DOHH2 (cell line): ENCODE data around the gene ARF6.

Source experiments
- H3F3A ChIP-seq: fragments of 200-600 bp; sonication (generic), shearing (Covaris generic); 2 replicates; pipeline ENCODE4 v1.6.0; 2016; ENCODE audit warnings: antibody characterized with exemption, mild to moderate bottlenecking; ENCODE audit not compliant: control insufficient read depth, insufficient read depth
- H3K27ac ChIP-seq: fragments of 200-600 bp; sonication (generic); 2 replicates; pipeline ENCODE4 v1.5.1; 2014; ENCODE audit warnings: low read depth, mild to moderate bottlenecking, low read length, moderate library complexity
- H3K27me3 ChIP-seq: fragments of 200-600 bp; sonication (generic); 2 replicates; pipeline ENCODE4 v1.6.1; 2014; ENCODE audit warnings: mild to moderate bottlenecking, low read length, mixed read lengths; ENCODE audit not compliant: control insufficient read depth
- H3K36me3 ChIP-seq: fragments of 200-600 bp; sonication (generic); 2 replicates; pipeline ENCODE4 v1.6.1; 2014; ENCODE audit warnings: mild to moderate bottlenecking, low read length, moderate library complexity, mixed read lengths; ENCODE audit not compliant: control insufficient read depth
- H3K4me1 ChIP-seq: fragments of 200-600 bp; sonication (generic); 2 replicates; pipeline ENCODE4 v1.6.1; 2014; ENCODE audit warnings: mild to moderate bottlenecking, low read length, mixed read lengths; ENCODE audit not compliant: control insufficient read depth
- H3K4me2 ChIP-seq: fragments of 200-600 bp; sonication (generic); 2 replicates; pipeline ENCODE4 v1.6.0; 2014; ENCODE audit warnings: mild to moderate bottlenecking, low read length, moderate library complexity
- H3K4me3 ChIP-seq: fragments of 200-600 bp; sonication (generic); 2 replicates; pipeline ENCODE4 v1.5.1; 2014; ENCODE audit warnings: mild to moderate bottlenecking, low read length, mixed read lengths
- H3K79me2 ChIP-seq: fragments of 200-600 bp; sonication (generic); 2 replicates; pipeline ENCODE4 v1.6.1; 2014; ENCODE audit warnings: mild to moderate bottlenecking, low read length, mixed read lengths; ENCODE audit not compliant: control insufficient read depth
- H3K9me2 ChIP-seq: fragments of 200-600 bp; sonication (generic); replicated peaks from 2 replicates; pipeline ENCODE4 v1.6.1; 2014; ENCODE audit warnings: mild to moderate bottlenecking, low read length, mixed read lengths; ENCODE audit not compliant: control insufficient read depth
- H3K9me3 ChIP-seq: fragments of 200-600 bp; sonication (generic); 2 replicates; pipeline ENCODE4 v1.6.1; 2014; ENCODE audit warnings: antibody characterized with exemption, low read length, mixed read lengths; ENCODE audit not compliant: control insufficient read depth, insufficient read depth
- H4K20me1 ChIP-seq: fragments of 200-600 bp; sonication (generic); 2 replicates; pipeline ENCODE4 v1.6.0; 2014; ENCODE audit warnings: low read depth, mild to moderate bottlenecking, antibody characterized with exemption, low read length, moderate library complexity; ENCODE audit not compliant: control insufficient read depth, insufficient read depth
- CTCF ChIP-seq: fragments of 200-600 bp; sonication (generic); IDR thresholded peaks from one replicate; pipeline ENCODE4 v1.5.1; 2014; ENCODE audit warnings: antibody characterized with exemption, mild to moderate bottlenecking, low read depth, low read length; ENCODE audit not compliant: poor library complexity, severe bottlenecking
- EZH2phosphoT487 ChIP-seq: fragments of 200-600 bp; sonication (generic); IDR thresholded peaks from 2 replicates; pipeline ENCODE4 v1.6.1; 2017; ENCODE audit warnings: borderline replicate concordance, mild to moderate bottlenecking, antibody characterized with exemption, low read length, moderate library complexity, mixed read lengths

ARF6 gene

GRCh38 chr14:49852301-49853157 lies 40.4 kb upstream of the ARF6 start, which contains the start of gene NEMF:
Gene NEMF, minus strand, starts transcription at chr14:49852788. Its CDS starts 35 bp downstream, at chr14:49852753.
- Histone ChIP-seq H3K36me3 (peaks cover 43% of the 10 kb centered on the region), H4K20me1 (no peaks in the 10 kb centered on the region; the same call in 1 of the 2 replicates), H3K4me3 (peak within 1 kb of the TSS; percentile 85), H3K9me2 (no peaks in the 10 kb centered on the region), H3F3A (peaks cover 20% of the 10 kb centered on the region), H3K4me1 (peaks cover 44% of the 10 kb centered on the region), H3K27ac (peak within 1 kb of the TSS; percentile 65), H3K79me2 (peaks cover 50% of the 10 kb centered on the region), H3K4me2 (peak within 1 kb of the TSS; percentile 91), H3K27me3 (no peaks in the 10 kb centered on the region), H3K9me3 (no peaks in the 10 kb centered on the region)
- TF ChIP-seq EZH2phosphoT487 (no peak), CTCF (peak; percentile 99)

GRCh38 chr14:49853158-49853477 lies 39.8 kb upstream of the ARF6 start:
- TF ChIP-seq CTCF: peak; percentile 42
- no peak for TF ChIP-seq EZH2phosphoT487

GRCh38 chr14:49853572-49854375 lies 39.1 kb upstream of the ARF6 start:
- no peaks in the 10 kb centered on the region for H3K27me3 ChIP-seq
- H3K27ac ChIP-seq: no peak overlapping the region
- peak overlapping the region; percentile 85 for H3K4me3 ChIP-seq
- TF ChIP-seq CTCF (peak; percentile 62), EZH2phosphoT487 (no peak)
- H3F3A ChIP-seq: peaks cover 27% of the 10 kb centered on the region
- H3K36me3 ChIP-seq: peaks cover 31% of the 10 kb centered on the region
- H4K20me1 ChIP-seq: no peaks in the 10 kb centered on the region; the same call in 1 of the 2 replicates
- H3K4me2 ChIP-seq: peak overlapping the region; percentile 91
- H3K4me1 ChIP-seq: peaks cover 57% of the 10 kb centered on the region
- no peaks in the 10 kb centered on the region for H3K9me2 ChIP-seq
- peaks cover 40% of the 10 kb centered on the region for H3K79me2 ChIP-seq
- H3K9me3 ChIP-seq: no peaks in the 10 kb centered on the region

More at GRCh38 chr14:49853158-49853477, 39.8 kb upstream of the ARF6 start:
- H3K4me2 ChIP-seq: peak overlapping the region; percentile 91
- H3F3A ChIP-seq: peaks cover 25% of the 10 kb centered on the region
- no peaks in the 10 kb centered on the region for H3K9me2 ChIP-seq
- H3K4me3 ChIP-seq: peak overlapping the region; percentile 85
- no peaks in the 10 kb centered on the region for H3K9me3 ChIP-seq
- H3K79me2 ChIP-seq: peaks cover 46% of the 10 kb centered on the region
- peaks cover 50% of the 10 kb centered on the region for H3K4me1 ChIP-seq
- no peaks in the 10 kb centered on the region; the same call in 1 of the 2 replicates for H4K20me1 ChIP-seq
- H3K27ac ChIP-seq: peak overlapping the region; percentile 65
- peaks cover 38% of the 10 kb centered on the region for H3K36me3 ChIP-seq
- no peaks in the 10 kb centered on the region for H3K27me3 ChIP-seq
